Occipital lobe (tissue), 2 donors: ENCODE results near the gene COL27A1. TPM values are rescaled to one million over a fixed set of nuclear protein-coding genes. Genes with fewer than 3 reads are reported as not detected.

Experiments used
- DNase-seq: peaks from one replicate; lab custom pipeline; 2025; lab: John Stamatoyannopoulos, UW
- total RNA-seq: library from RNA; depleted of rRNA; stranded (reverse); fragments of >200 nt; gene quantifications from one replicate; pipeline ENCODE4 v1.2.3, GENCODE V29; 2014

Gene COL27A1
- total RNA-seq = 1.4 TPM

- DNase-seq = peak; percentile 29
These were observed at the start of gene COL27A1 for GRCh38 chr9:114155263-114155994. Gene COL27A1 (plus strand): TSS chr9:114155537. CDS start chr9:114155951, 414 bp downstream.

GRCh38 chr9:114107286-114108001, 47.9 kb upstream of the COL27A1 start:
- DNase-seq = no peak

- peak; percentile 48 for DNase-seq
These were observed 47.1 kb upstream of the COL27A1 start for GRCh38 chr9:114108016-114108833.

GRCh38 chr9:114109124-114109523, 46.2 kb upstream of the COL27A1 start:
- DNase-seq = no peak

GRCh38 chr9:114110180-114110579, 45.2 kb upstream of the COL27A1 start:
- no peak for DNase-seq

- no peak for DNase-seq
These were observed 43.0 kb upstream of the COL27A1 start for GRCh38 chr9:114112325-114112724.

- DNase-seq = no peak
These were observed 42.4 kb upstream of the COL27A1 start for GRCh38 chr9:114112778-114113584.

GRCh38 chr9:114114364-114114763, 41.0 kb upstream of the COL27A1 start:
- no peak for DNase-seq

GRCh38 chr9:114115654-114116125, 39.6 kb upstream of the COL27A1 start:
- DNase-seq = no peak

- no peak for DNase-seq
These were observed 39.1 kb upstream of the COL27A1 start for GRCh38 chr9:114116126-114116747.

- DNase-seq = no peak
These were observed 37.7 kb upstream of the COL27A1 start for GRCh38 chr9:114117614-114117995.

- no peak for DNase-seq
These were observed 37.1 kb upstream of the COL27A1 start for GRCh38 chr9:114117996-114118830.

- DNase-seq = no peak
These were observed 35.8 kb upstream of the COL27A1 start for GRCh38 chr9:114119242-114120191.

- DNase-seq = no peak
These were observed 34.9 kb upstream of the COL27A1 start for GRCh38 chr9:114120192-114121014.

GRCh38 chr9:114121227-114122135, 33.9 kb upstream of the COL27A1 start:
- no peak for DNase-seq
